HCT116 (cell line): ENCODE results near the gene RGPD3. TPM values are rescaled to one million over a fixed set of nuclear protein-coding genes. Genes with fewer than 3 reads are reported as not detected.

Source experiments
- ATAC-seq: fragments of 200-7000 bp; cut with Tn5 transposase; 2 replicates; pipeline ENCODE4 v1.9.1; 2020; ENCODE audit warnings: mild to moderate bottlenecking, moderate library complexity
- BruUV-seq: library from RNA; stranded (reverse); fragments of 400-500 nt; replicated peaks from 2 replicates; lab custom pipeline; 2021; lab: Mats Ljungman, UMichigan
- CTCF ChIA-PET: fragments of 300-600 bp; sonication (Branson Sonifier 250); formaldehyde crosslinking; loops from one replicate; lab custom pipeline; 2021; ENCODE audit warnings: antibody characterized with exemption; lab: Charles Lee
- POLR2A ChIA-PET: fragments of 300-600, 350-600 bp; sonication (Branson Sonifier 250); formaldehyde crosslinking; loops from one replicate; lab custom pipeline; 2021; ENCODE audit warnings: antibody characterized with exemption; lab: Charles Lee
- RAD21 ChIA-PET, 2 experiments: fragments of 300-600 bp; sonication (Branson Sonifier 250); formaldehyde crosslinking; loops; one replicate each; lab custom pipeline; 2023; ENCODE audit warnings: low total read pairs in 2 of 2; ENCODE audit not compliant: uncharacterized antibody in 2 of 2, unreplicated experiment in 2 of 2, low non-redundant PET in 1 of 2; lab: Charles Lee
- DNase-seq: peaks from one replicate; pipeline ENCODE4 v3.0.0-alpha.2; 2010; ENCODE audit warnings: low read depth, low spot score
- H2AFZ ChIP-seq: fragments of 200-600 bp; shearing (Covaris generic), sonication (generic); 2 replicates; pipeline ENCODE4 v1.6.1; 2017; ENCODE audit warnings: low read depth, mixed run types, mixed read lengths, antibody characterized with exemption, low read length; ENCODE audit not compliant: poor library complexity, severe bottlenecking
- H3K27ac ChIP-seq: 2 replicates; pipeline ENCODE4 v1.5.1; 2012; ENCODE audit warnings: low read depth, low read length
- H3K27me3 ChIP-seq: fragments of 200-600 bp; sonication (generic); 2 replicates; pipeline ENCODE4 v1.6.1; 2016; ENCODE audit warnings: mixed run types, low read length, mixed read lengths; ENCODE audit not compliant: insufficient read depth
- H3K36me3 ChIP-seq, 2 experiments: fragments of 200-500 bp in 1 of 2; fragments of 200-600 bp in 1 of 2; sonication (Bioruptor generic) in 1 of 2; sonication (generic) in 1 of 2; 2 replicates each; pipeline versions ENCODE4 v1.5.1 to v1.6.1; 2014 to 2016; ENCODE audit warnings: low read length in 2 of 2, inconsistent platforms in 1 of 2, mixed read lengths in 1 of 2, mixed run types in 1 of 2; ENCODE audit not compliant: insufficient read depth in 2 of 2, control insufficient read depth in 1 of 2
- H3K4me1 ChIP-seq, 2 experiments: fragments of 200-600 bp in 1 of 2; sonication (generic) in 1 of 2; 2 replicates each; pipeline versions ENCODE4 v1.5.1 to v1.6.1; 2012 to 2017; ENCODE audit warnings: low read length in 2 of 2, inconsistent platforms in 1 of 2, mild to moderate bottlenecking in 1 of 2, mixed read lengths in 1 of 2, mixed run types in 1 of 2, moderate library complexity in 1 of 2; ENCODE audit not compliant: insufficient read depth in 2 of 2, control insufficient read depth in 1 of 2
- H3K4me2 ChIP-seq: fragments of 200-600 bp; sonication (generic); 2 replicates; pipeline ENCODE4 v1.6.1; 2017; ENCODE audit warnings: mixed run types, low read length, mixed read lengths
- H3K4me3 ChIP-seq, 2 experiments: fragments of 200-600 bp in 1 of 2; sonication (generic) in 1 of 2; replicated peaks in 1 of 2; 2 replicates each; pipeline ENCODE4 v1.5.1; 2011 to 2016; ENCODE audit warnings: low read length in 2 of 2, control low read depth in 1 of 2, low read depth in 1 of 2, mild to moderate bottlenecking in 1 of 2, mixed read lengths in 1 of 2, mixed run types in 1 of 2
- H3K79me2 ChIP-seq: fragments of 200-600 bp; sonication (generic); 2 replicates; pipeline ENCODE4 v1.6.1; 2017; ENCODE audit warnings: mild to moderate bottlenecking, mixed run types, low read length, moderate library complexity, mixed read lengths; ENCODE audit not compliant: insufficient read depth
- H3K9ac ChIP-seq: fragments of 200-600 bp; sonication (generic); 2 replicates; pipeline ENCODE4 v1.6.1; 2016; ENCODE audit warnings: low read length, mixed read lengths
- H3K9me2 ChIP-seq: fragments of 200-600 bp; sonication (generic), shearing (Covaris generic); 2 replicates; pipeline ENCODE4 v1.6.1; 2017; ENCODE audit warnings: mixed run types, mild to moderate bottlenecking, moderate library complexity; ENCODE audit not compliant: insufficient read depth
- H3K9me3 ChIP-seq, 2 experiments: fragments of 200-500 bp in 1 of 2; fragments of 200-600 bp in 1 of 2; sonication (Bioruptor generic) in 1 of 2; sonication (generic) in 1 of 2; 2 replicates each; pipeline ENCODE4 v1.6.1; 2014 to 2017; ENCODE audit warnings: low read length in 2 of 2, mixed read lengths in 2 of 2, inconsistent platforms in 1 of 2, low read depth in 1 of 2, mild to moderate bottlenecking in 1 of 2, mixed run types in 1 of 2, moderate library complexity in 1 of 2; ENCODE audit not compliant: control insufficient read depth in 1 of 2, insufficient read depth in 1 of 2
- H4K20me1 ChIP-seq: fragments of 200-600 bp; sonication (generic), shearing (Covaris generic); 2 replicates; pipeline ENCODE4 v1.6.1; 2017; ENCODE audit warnings: mixed run types, mild to moderate bottlenecking, moderate library complexity; ENCODE audit not compliant: insufficient read depth
- ATF3 ChIP-seq: IDR thresholded peaks from 2 replicates; pipeline ENCODE4 v1.6.1; 2012
- CBX3 ChIP-seq: IDR thresholded peaks from 2 replicates; pipeline ENCODE4 v1.6.1; 2012; ENCODE audit warnings: low read depth
- CEBPB ChIP-seq: IDR thresholded peaks from 2 replicates; pipeline ENCODE4 v1.6.1; 2012; ENCODE audit warnings: low read depth
- CTCF ChIP-seq, 3 experiments: fragments of 200-600 bp in 1 of 3; sonication (generic) in 1 of 3; IDR thresholded peaks in 2 of 3; conservative IDR thresholded peaks in 1 of 3; 2 replicates each; pipeline ENCODE4 v1.5.1; 2012 to 2017; ENCODE audit warnings: low read depth in 2 of 3, low read length in 2 of 3, antibody characterized with exemption in 1 of 3, borderline replicate concordance in 1 of 3, control low read depth in 1 of 3, mild to moderate bottlenecking in 1 of 3, mixed read lengths in 1 of 3, mixed run types in 1 of 3, moderate library complexity in 1 of 3; ENCODE audit not compliant: insufficient read depth in 1 of 3
- EGR1 ChIP-seq: IDR thresholded peaks from 2 replicates; pipeline ENCODE4 v1.6.1; 2012; ENCODE audit warnings: low read depth
- ELF1 ChIP-seq: IDR thresholded peaks from 2 replicates; pipeline ENCODE4 v1.6.1; 2012; ENCODE audit warnings: low read depth, borderline replicate concordance
- EZH2 ChIP-seq: fragments of 200-600 bp; sonication (generic); IDR thresholded peaks from 2 replicates; pipeline ENCODE4 v1.6.1; 2017; ENCODE audit warnings: antibody characterized with exemption, mixed run types
- JUND ChIP-seq: IDR thresholded peaks from 2 replicates; pipeline ENCODE4 v1.6.1; 2012
- MAX ChIP-seq: IDR thresholded peaks from 2 replicates; pipeline ENCODE4 v1.6.1; 2012
- POLR2A ChIP-seq: IDR thresholded peaks from 2 replicates; pipeline ENCODE4 v1.7.0; 2011; ENCODE audit warnings: borderline replicate concordance; ENCODE audit not compliant: insufficient read depth, insufficient read length; ENCODE audit errors: extremely low read depth
- POLR2AphosphoS5 ChIP-seq: IDR thresholded peaks from 2 replicates; pipeline ENCODE4 v1.6.1; 2011; ENCODE audit warnings: mild to moderate bottlenecking, low read depth, low read length, moderate library complexity
- RAD21 ChIP-seq: IDR thresholded peaks from 2 replicates; pipeline ENCODE4 v1.6.1; 2012; ENCODE audit warnings: low read depth, mild to moderate bottlenecking
- REST ChIP-seq: IDR thresholded peaks from 2 replicates; pipeline ENCODE4 v1.6.1; 2012; ENCODE audit warnings: low read depth
- SIN3A ChIP-seq: IDR thresholded peaks from 2 replicates; pipeline ENCODE4 v1.6.1; 2012; ENCODE audit warnings: low read depth
- SP1 ChIP-seq: IDR thresholded peaks from 2 replicates; pipeline ENCODE4 v1.6.1; 2012; ENCODE audit warnings: low read depth
- YY1 ChIP-seq: IDR thresholded peaks from 2 replicates; pipeline ENCODE4 v1.6.1; 2011; ENCODE audit warnings: low read length, low read depth, moderate library complexity, mild to moderate bottlenecking; ENCODE audit not compliant: insufficient replicate concordance; ENCODE audit errors: extremely low read depth
- ZFX ChIP-seq: fragments of 450-650 bp; IDR thresholded peaks from 2 replicates; pipeline ENCODE4 v1.6.1; 2017
- ZNF274 ChIP-seq: fragments of 200-500 bp; sonication (Bioruptor generic); IDR thresholded peaks from 2 replicates; pipeline ENCODE4 v1.6.1; 2014; ENCODE audit warnings: mild to moderate bottlenecking, low read depth, low read length, inconsistent platforms
- intact Hi-C: fragments of 100-400 bp; cut with micrococcal nuclease; formaldehyde crosslinking; loops from 2 replicates; pipeline ENCODE4 v1.10.0; 2022
- total RNA-seq: library from RNA; stranded (reverse); gene quantifications from one replicate; pipeline ENCODE4 v1.2.1, GENCODE V29; 2021; ENCODE audit not compliant: unreplicated experiment

RGPD3 gene
- total RNA-seq, 1 experiment from 2014 or later: 0.15 TPM

GRCh38 chr2:106516864-106517263, 48.7 kb upstream of the RGPD3 start:
- H3K4me2 ChIP-seq: no peak overlapping the region
- POLR2A ChIA-PET: no interaction called here
- intact Hi-C loops: no loop called here
- CTCF ChIA-PET: interaction anchor here (1.9 kb wide), 1 partner anchor 26 kb away, joined by 4 read pairs; no protein-coding TSS in a partner anchor
- TF ChIP-seq JUND: no peak
- no peak for TF ChIP-seq EGR1
- TF ChIP-seq SIN3A: no peak
- TF ChIP-seq ELF1: no peak
- TF ChIP-seq REST: no peak
- TF ChIP-seq YY1: no peak
- no peak for TF ChIP-seq SP1
- TF ChIP-seq ZNF274: no peak
- TF ChIP-seq ATF3: no peak
- TF ChIP-seq CEBPB: no peak
- TF ChIP-seq POLR2AphosphoS5: no peak
- TF ChIP-seq EZH2: no peak
- TF ChIP-seq CTCF (IDR thresholded peaks at IDR 0.05 in 2 of 3, conservative IDR thresholded peaks at IDR 0.05 in 1 of 3; ENCODE audit: borderline replicate concordance in 1 of 3, insufficient read depth in 1 of 3, low read depth in 2 of 3, low read length in 2 of 3): no peak
- no peak for TF ChIP-seq POLR2A
- TF ChIP-seq ZFX: no peak
- TF ChIP-seq CBX3: no peak
- no peak for TF ChIP-seq MAX
- TF ChIP-seq RAD21: no peak
- no peak for ATAC-seq
- H3K4me3 ChIP-seq: no peak overlapping the region
- no peak overlapping the region for H3K9ac ChIP-seq
- H3K27ac ChIP-seq: no peak overlapping the region
- no peaks in the 10 kb centered on the region for H3K36me3 ChIP-seq
- no peaks in the 10 kb centered on the region for H3K9me2 ChIP-seq
- DNase-seq: no peak
- H3K79me2 ChIP-seq: no peaks in the 10 kb centered on the region
- H3K9me3 ChIP-seq: no peaks in the 10 kb centered on the region
- H3K4me1 ChIP-seq: peaks cover 0 to 8% of the 10 kb centered on the region in 2 experiments; a peak in 2 of 4 replicates
- no peaks in the 10 kb centered on the region for H3K27me3 ChIP-seq
- RAD21 ChIA-PET: no interaction called here
- BruUV-seq: no TSS peak
- H2AFZ ChIP-seq: no peak overlapping the region
- no peaks in the 10 kb centered on the region for H4K20me1 ChIP-seq
